WTC11 (cell line): Measurements from ENCODE around the gene PRPF8.

Experiments used
- CTCF ChIP-seq: fragments of 200-600 bp; IDR thresholded peaks from 2 replicates; pipeline ENCODE4 v1.8.0; 2022; ENCODE audit warnings: antibody characterized with exemption
- E2F1 ChIP-seq: sonication (generic); formaldehyde crosslinking; IDR thresholded peaks from 2 replicates; pipeline ENCODE4 v1.8.0; 2022; ENCODE audit warnings: mild to moderate bottlenecking, missing genetic modification reagents
- MAX ChIP-seq: sonication (generic); formaldehyde crosslinking; IDR thresholded peaks from 2 replicates; pipeline ENCODE4 v1.8.0; 2022; ENCODE audit warnings: mild to moderate bottlenecking, missing genetic modification reagents
- NR1H2 ChIP-seq: sonication (generic); formaldehyde crosslinking; IDR thresholded peaks from 2 replicates; pipeline ENCODE4 v1.9.0; 2021; ENCODE audit warnings: mild to moderate bottlenecking, moderate library complexity, missing genetic modification reagents
- RELA ChIP-seq: sonication (generic); formaldehyde crosslinking; IDR thresholded peaks from 2 replicates; pipeline ENCODE4 v1.8.1; 2022; ENCODE audit warnings: missing genetic modification reagents, mild to moderate bottlenecking, borderline replicate concordance
- USF1 ChIP-seq: sonication (generic); formaldehyde crosslinking; IDR thresholded peaks from 2 replicates; pipeline ENCODE4 v1.8.0; 2022; ENCODE audit warnings: mild to moderate bottlenecking, missing genetic modification reagents
- ZBTB43 ChIP-seq: sonication (generic); formaldehyde crosslinking; IDR thresholded peaks from 2 replicates; pipeline ENCODE4 v1.8.1; 2023; ENCODE audit warnings: mild to moderate bottlenecking, missing genetic modification reagents
- ZNF138 ChIP-seq: sonication (generic); formaldehyde crosslinking; conservative IDR thresholded peaks from 2 replicates; pipeline ENCODE4 v1.8.1; 2022; ENCODE audit warnings: mild to moderate bottlenecking, moderate library complexity, missing genetic modification reagents
- ZSCAN18 ChIP-seq: fragments of 250-450 bp; sonication (Bioruptor Pico); IDR thresholded peaks from 2 replicates; pipeline ENCODE4 v2.1.2; 2022; ENCODE audit warnings: mild to moderate bottlenecking, moderate library complexity

- TF ChIP-seq CTCF (no peak), NR1H2 (CRISPR knock-in tag) (no peak), ZNF138 (CRISPR knock-in tag) (no peak), ZBTB43 (CRISPR knock-in tag) (no peak), USF1 (CRISPR knock-in tag) (no peak), E2F1 (CRISPR knock-in tag) (no peak), MAX (CRISPR knock-in tag) (no peak), RELA (CRISPR knock-in tag) (no peak), ZSCAN18 (CRISPR knock-in tag) (no peak)
Observed at GRCh38 chr17:1703063-1703462, 18.4 kb upstream of the PRPF8 start.
